Central memory CD8-positive, alpha-beta T cell (primary cell): ENCODE data around the gene YWHAH.
A peak's percentile ranks its signal among the peaks of the same experiment; 100 is the strongest.

Source experiments
- ATAC-seq: fragments of 150-1000 bp; cut with Tn5 transposase; replicated peaks from 2 replicates; pipeline ENCODE4 v1.10.0; 2022; ENCODE audit warnings: mild to moderate bottlenecking, moderate FRiP score, moderate number of reproducible peaks; ENCODE audit not compliant: poor library complexity, severe bottlenecking; ENCODE audit errors: extremely low read depth
- DNase-seq, 2 donors: peaks; one replicate each; pipeline ENCODE4 v3.0.0; 2021; ENCODE audit warnings: low spot score in 2 of 2
- H3K27ac Mint-ChIP-seq: one replicate; pipeline ENCODE4 v1.8.0; 2022; ENCODE audit warnings: low read depth, mild to moderate bottlenecking, moderate library complexity, mixed read lengths
- H3K27me3 Mint-ChIP-seq: one replicate; pipeline ENCODE4 v1.8.0; 2022; ENCODE audit warnings: mixed read lengths
- H3K36me3 Mint-ChIP-seq: one replicate; pipeline ENCODE4 v1.8.0; 2022; ENCODE audit warnings: mild to moderate bottlenecking, moderate library complexity, mixed read lengths; ENCODE audit not compliant: insufficient read depth
- H3K4me1 Mint-ChIP-seq: one replicate; pipeline ENCODE4 v1.8.0; 2022; ENCODE audit warnings: mixed read lengths
- H3K4me3 Mint-ChIP-seq: one replicate; pipeline ENCODE4 v1.8.0; 2022; ENCODE audit warnings: mild to moderate bottlenecking, moderate library complexity, mixed read lengths
- H3K9me3 Mint-ChIP-seq: one replicate; pipeline ENCODE4 v1.8.0; 2022; ENCODE audit warnings: mixed read lengths

Gene YWHAH

GRCh38 chr22:31945443-31945855 lies 1.1 kb downstream of the YWHAH start:
- Mint-ChIP-seq H3K27ac (no peak overlapping the region), H3K4me1 (peaks cover 7% of the 10 kb centered on the region), H3K9me3 (no peaks in the 10 kb centered on the region), H3K27me3 (no peaks in the 10 kb centered on the region), H3K4me3 (no peak overlapping the region), H3K36me3 (peaks cover 8% of the 10 kb centered on the region)
- DNase-seq (no peak), ATAC-seq (no peak)

GRCh38 chr22:31945971-31946680 lies 1.8 kb downstream of the YWHAH start:
- no peaks in the 10 kb centered on the region for H3K27me3 Mint-ChIP-seq
- H3K36me3 Mint-ChIP-seq, result peaks cover 8% of the 10 kb centered on the region
- peaks cover 11% of the 10 kb centered on the region for H3K4me1 Mint-ChIP-seq
- DNase-seq, result no peak
- ATAC-seq, result no peak
- H3K9me3 Mint-ChIP-seq, result no peaks in the 10 kb centered on the region
- H3K27ac Mint-ChIP-seq, result no peak overlapping the region
- no peak overlapping the region for H3K4me3 Mint-ChIP-seq

- Mint-ChIP-seq H3K4me3 (peak overlapping the region; percentile 6), H3K27me3 (no peaks in the 10 kb centered on the region), H3K27ac (peak overlapping the region; percentile 8), H3K36me3 (peaks cover 8% of the 10 kb centered on the region), H3K9me3 (no peaks in the 10 kb centered on the region), H3K4me1 (peaks cover 22% of the 10 kb centered on the region)
- DNase-seq, result no peak
- peak; percentile 33 for ATAC-seq
These were observed 3.0 kb downstream of the YWHAH start for GRCh38 chr22:31947296-31947695.

- H3K4me3 Mint-ChIP-seq, result no peak overlapping the region
- H3K4me1 Mint-ChIP-seq, result peaks cover 30% of the 10 kb centered on the region
These were observed 3.7 kb downstream of the YWHAH start for GRCh38 chr22:31948002-31948401.

GRCh38 chr22:31950226-31950625 lies 5.9 kb downstream of the YWHAH start:
- no peak overlapping the region for H3K27ac Mint-ChIP-seq
- H3K36me3 Mint-ChIP-seq, result peaks cover 4% of the 10 kb centered on the region
- peaks cover 52% of the 10 kb centered on the region for H3K4me1 Mint-ChIP-seq

More at GRCh38 chr22:31948002-31948401, 3.7 kb downstream of the YWHAH start:
- no peak for DNase-seq
- Mint-ChIP-seq H3K27me3 (no peaks in the 10 kb centered on the region), H3K36me3 (peaks cover 8% of the 10 kb centered on the region), H3K27ac (peak overlapping the region; percentile 8), H3K9me3 (no peaks in the 10 kb centered on the region)
- no peak for ATAC-seq

GRCh38 chr22:31951194-31952093 lies 7.1 kb downstream of the YWHAH start:
- Mint-ChIP-seq H3K27ac (peak overlapping the region; percentile 58), H3K4me3 (peak overlapping the region; percentile 19), H3K9me3 (no peaks in the 10 kb centered on the region), H3K36me3 (peaks cover 6% of the 10 kb centered on the region), H3K4me1 (peaks cover 62% of the 10 kb centered on the region), H3K27me3 (no peaks in the 10 kb centered on the region)
- ATAC-seq (no peak), DNase-seq (no peak)

More at GRCh38 chr22:31950226-31950625, 5.9 kb downstream of the YWHAH start:
- Mint-ChIP-seq H3K9me3 (no peaks in the 10 kb centered on the region), H3K4me3 (no peak overlapping the region), H3K27me3 (no peaks in the 10 kb centered on the region)
- DNase-seq (no peak), ATAC-seq (no peak)

- Mint-ChIP-seq H3K4me3 (no peak overlapping the region), H3K9me3 (no peaks in the 10 kb centered on the region), H3K36me3 (peaks cover 9% of the 10 kb centered on the region), H3K4me1 (peaks cover 66% of the 10 kb centered on the region), H3K27ac (peak overlapping the region; percentile 58), H3K27me3 (no peaks in the 10 kb centered on the region)
- ATAC-seq (no peak), DNase-seq (no peak)
These were observed 7.7 kb downstream of the YWHAH start for GRCh38 chr22:31952094-31952401.

GRCh38 chr22:31952472-31952871 lies 8.1 kb downstream of the YWHAH start:
- peaks cover 13% of the 10 kb centered on the region for H3K36me3 Mint-ChIP-seq
- H3K4me3 Mint-ChIP-seq, result no peak overlapping the region
- H3K4me1 Mint-ChIP-seq, result peaks cover 61% of the 10 kb centered on the region
- no peaks in the 10 kb centered on the region for H3K9me3 Mint-ChIP-seq
- peak overlapping the region; percentile 58 for H3K27ac Mint-ChIP-seq
- DNase-seq, result no peak
- H3K27me3 Mint-ChIP-seq, result no peaks in the 10 kb centered on the region
- ATAC-seq, result no peak

- no peak for ATAC-seq
- H3K36me3 Mint-ChIP-seq, result peaks cover 18% of the 10 kb centered on the region
- H3K9me3 Mint-ChIP-seq, result no peaks in the 10 kb centered on the region
- H3K4me3 Mint-ChIP-seq, result no peak overlapping the region
- no peaks in the 10 kb centered on the region for H3K27me3 Mint-ChIP-seq
- peak overlapping the region; percentile 83 for H3K27ac Mint-ChIP-seq
- peaks cover 61% of the 10 kb centered on the region for H3K4me1 Mint-ChIP-seq
- DNase-seq, result no peak
These were observed 8.9 kb downstream of the YWHAH start for GRCh38 chr22:31953261-31953660.

- peaks cover 14% of the 10 kb centered on the region for H3K36me3 Mint-ChIP-seq
- H3K9me3 Mint-ChIP-seq, result no peaks in the 10 kb centered on the region
- no peaks in the 10 kb centered on the region for H3K27me3 Mint-ChIP-seq
- ATAC-seq (no peak), DNase-seq (no peak)
- H3K4me3 Mint-ChIP-seq, result no peak overlapping the region
- peaks cover 70% of the 10 kb centered on the region for H3K4me1 Mint-ChIP-seq
- H3K27ac Mint-ChIP-seq, result peak overlapping the region; percentile 83
These were observed 10.5 kb downstream of the YWHAH start for GRCh38 chr22:31954535-31955523.

- peaks cover 14% of the 10 kb centered on the region for H3K36me3 Mint-ChIP-seq
- no peaks in the 10 kb centered on the region for H3K27me3 Mint-ChIP-seq
- no peaks in the 10 kb centered on the region for H3K9me3 Mint-ChIP-seq
- ATAC-seq (no peak), DNase-seq (no peak)
- H3K27ac Mint-ChIP-seq, result peak overlapping the region; percentile 83
- peaks cover 64% of the 10 kb centered on the region for H3K4me1 Mint-ChIP-seq
- no peak overlapping the region for H3K4me3 Mint-ChIP-seq
These were observed 12.0 kb downstream of the YWHAH start for GRCh38 chr22:31956360-31956759.

- peak overlapping the region; percentile 52 for H3K4me3 Mint-ChIP-seq
- peaks cover 47% of the 10 kb centered on the region for H3K4me1 Mint-ChIP-seq
- peak overlapping the region; percentile 82 for H3K27ac Mint-ChIP-seq
- H3K9me3 Mint-ChIP-seq, result no peaks in the 10 kb centered on the region
- no peak for ATAC-seq
- DNase-seq, result no peak
- peaks cover 14% of the 10 kb centered on the region for H3K36me3 Mint-ChIP-seq
- H3K27me3 Mint-ChIP-seq, result no peaks in the 10 kb centered on the region
These were observed 13.7 kb downstream of the YWHAH start for GRCh38 chr22:31957970-31958594.
